Heart left ventricle (tissue), 16 donors: ENCODE data around the gene HSD17B2. TPM values are rescaled to one million over a fixed set of nuclear protein-coding genes. Genes with fewer than 3 reads are reported as not detected.
"Not testable (repeated sequence)": the region's sequence is repeated elsewhere in the genome, so short reads cannot be mapped to it uniquely, and the experiment has no call there.

Experiments used
- ATAC-seq, 4 donors: fragments of 200-7000 bp; cut with Tn5 transposase; one replicate each; pipeline ENCODE4 v1.9.1; 2020 to 2022; ENCODE audit warnings: moderate library complexity in 4 of 4, mild to moderate bottlenecking in 3 of 4, moderate number of reproducible peaks in 1 of 4
- DNase-seq, 5 donors: peaks; one replicate each; pipeline ENCODE4 v3.0.0-alpha.2; 2020
- H3K27ac ChIP-seq, 12 donors: fragments of 200-600 bp; sonication (generic) in 4 of 12; one replicate each; pipeline versions ENCODE4 v1.5.0 to v1.8.0; 2016 to 2022; ENCODE audit warnings: mild to moderate bottlenecking in 2 of 12
- H3K27me3 ChIP-seq, 9 donors: fragments of 200-600 bp; sonication (generic) in 2 of 9; one replicate each; pipeline versions ENCODE4 v1.5.1 to v1.8.0; 2016 to 2022; ENCODE audit warnings: mild to moderate bottlenecking in 3 of 9
- H3K36me3 ChIP-seq, 9 donors: fragments of 200-600 bp; sonication (generic) in 2 of 9; one replicate each; pipeline versions ENCODE4 v1.5.0 to v1.8.0; 2018 to 2022; ENCODE audit warnings: mild to moderate bottlenecking in 2 of 9
- H3K4me1 ChIP-seq, 12 donors: fragments of 200-600 bp; sonication (generic) in 4 of 12; one replicate each; pipeline versions ENCODE4 v1.5.0 to v1.8.0; 2016 to 2022; ENCODE audit warnings: mild to moderate bottlenecking in 3 of 12
- H3K4me3 ChIP-seq, 12 donors: fragments of 200-600 bp; sonication (generic) in 4 of 12; one replicate each; pipeline versions ENCODE4 v1.5.0 to v1.8.0; 2017 to 2022; ENCODE audit warnings: mild to moderate bottlenecking in 9 of 12, moderate library complexity in 4 of 12
- H3K9me3 ChIP-seq, 12 donors: fragments of 200-600 bp; sonication (generic) in 4 of 12; one replicate each; pipeline versions ENCODE4 v1.5.0 to v1.8.0; 2016 to 2022; ENCODE audit warnings: mild to moderate bottlenecking in 1 of 12
- POLR2A ChIP-seq, 2 donors: fragments of 450-650 bp; IDR thresholded peaks; one replicate each; pipeline ENCODE4 v1.6.1; 2017; ENCODE audit warnings: antibody characterized with exemption in 2 of 2, mild to moderate bottlenecking in 2 of 2, moderate library complexity in 2 of 2
- WGBS, 4 donors: extraction: QIAGEN DNeasy Blood & Tissue Kit in 2 of 4; methylation state at CpG; one replicate each; pipeline versions ENCODE4 v1.1.5 to v1.1.7; 2013 to 2018; 5-methylcytosine and 5-hydroxymethylcytosine counted together
- intact Hi-C, 10 donors: fragments of 100-400 bp; cut with DNase I; formaldehyde crosslinking; loops; one replicate each; pipeline versions ENCODE4 v1.11.1 to v1.14.2; 2022
- polyA plus RNA-seq, 2 donors: library from polyadenylated mRNA; stranded (reverse); fragments of 200-250 nt; gene quantifications; one replicate each; pipeline ENCODE4 v1.2.3, GENCODE V29; 2013
- total RNA-seq, 9 donors: library from RNA; depleted of rRNA in 2 of 9; stranded (reverse); fragments of >200 nt in 2 of 9; fragmentation: NEBNext Ultra II Directional in 3 of 9; extraction: Animal tissue kit (Norgen Biotek cat#: 25700) in 3 of 9; gene quantifications; one replicate each; pipeline versions ENCODE4 v1.1.0 to v1.2.4, GENCODE V29; 2016 to 2023
- TF ChIP-seq, protein P1 (sequence below), 12 donors: fragments of 200-600 bp; sonication (generic) in 4 of 12; IDR thresholded peaks; one replicate each; pipeline versions ENCODE4 v1.5.0 to v1.8.0; 2018 to 2022; ENCODE audit warnings: antibody characterized with exemption in 12 of 12, mild to moderate bottlenecking in 5 of 12
- donor health status: ischemic (EF 13 %, LVEDD 7.1; RV severe dilation, severe dysfunction).
- donor health status: healthy with polysubstance abuse.
- donor health status: DM: no; HTN: yes; CAD: no.
- donor health status: DM: no; HTN: no; CAD: no.
- donor health status: ischemic (EF 25% LVEDD 6.9; RV normal size, moderate dysfunction).
- donor health status: ischemic (EF 25% LVEDD 5.7; RV mildly dilated, moderate dysfunction).
- donor health status: healthy.
- donor health status: DM: yes; HTN: yes; CAD: no.
- donor health status: ischemic (EF 35%, LVEDD 5.7; RV mildly dilated, moderate dysfunction).
- donor health status: nonischemic (EF 11% LVEDD 7.7; RV severe dilation, severe dysfunction).
- donor health status: DM: yes; HTN: yes; CAD: no.
- donor health status: PGD.
- donor health status: ischemic (EF 29% LVEDD 5.4; RV normal size, mild dysfunction).
- donor health status: nonischemic (EF 23%, LVEDD 6.1; RV moderate dilation, normal function).

The HSD17B2 gene
- total and polyA plus RNA-seq, 11 donors: 0.11 TPM; not detected in 10

DNA sequence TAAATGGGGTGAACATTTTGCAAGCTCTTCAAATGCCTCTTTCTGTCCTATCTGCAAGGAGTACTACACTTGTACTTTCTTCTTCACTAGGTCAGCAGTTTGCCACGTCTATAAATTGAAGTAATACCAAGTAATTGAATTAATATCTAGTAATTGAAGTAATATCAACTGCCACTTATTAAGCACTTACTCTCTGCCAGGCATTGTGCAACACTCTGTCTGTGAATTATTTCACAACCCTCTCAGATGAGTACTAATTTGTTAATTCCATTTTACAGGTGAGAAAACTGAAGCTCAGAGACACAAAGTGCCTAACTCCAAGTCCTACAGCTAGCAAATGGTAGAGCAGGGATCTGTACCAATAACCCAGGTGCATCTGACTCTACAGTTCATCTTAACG lies 27.9 kb upstream of the HSD17B2 start:
- TF ChIP-seq POLR2A (IDR thresholded peaks at IDR 0.05): no peak
- Histone ChIP-seq H3K27ac (no peak overlapping the region), H3K4me1 (peaks cover 0 to 12% (median 0%) of the 10 kb centered on the region in 12 donors), H3K27me3 (peaks cover 0 to 18% (median 6%) of the 10 kb centered on the region in 9 donors), H3K36me3 (no peaks in the 10 kb centered on the region), H3K4me3 (no peak overlapping the region), H3K9me3 (peaks cover 0 to 14% (median 9%) of the 10 kb centered on the region in 12 donors)
- WGBS, 4 donors: 88 to 93% (median 91%) methylated on average over 2 of the region's 2 CpGs
- no peak for DNase-seq
- no peak for ATAC-seq
- intact Hi-C loops: no loop called here

DNA sequence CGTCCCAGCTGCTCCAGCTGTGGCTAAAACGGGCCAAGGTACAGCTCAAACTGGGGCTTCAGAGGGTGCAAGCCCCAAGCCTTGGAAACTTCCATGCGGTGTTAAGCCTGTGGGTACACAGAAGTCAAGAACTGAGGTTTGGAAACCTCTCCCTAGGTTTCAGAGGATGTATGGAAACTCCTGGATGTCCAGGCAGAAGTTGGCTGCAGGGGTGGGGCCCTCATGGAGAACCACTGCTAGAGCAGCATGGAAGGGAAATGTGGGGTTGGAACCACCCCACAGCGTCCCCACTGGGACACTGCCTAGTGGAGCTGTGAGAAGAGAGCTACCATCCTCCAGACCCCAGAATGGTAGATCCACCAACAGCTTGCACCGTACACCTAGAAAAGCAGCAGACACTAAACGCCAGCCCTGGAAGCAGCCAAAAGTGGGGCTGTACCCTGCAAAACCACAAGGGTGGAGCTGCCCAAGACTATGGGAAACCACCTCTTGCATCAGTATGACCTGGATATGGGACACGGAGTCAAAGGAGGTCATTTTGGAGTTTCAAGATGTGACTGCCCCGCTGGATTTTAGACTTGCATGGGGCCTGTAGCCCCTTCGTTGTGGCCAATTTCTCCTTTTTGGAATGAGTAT lies 26.0 kb upstream of the HSD17B2 start:
- intact Hi-C loops: no loop called here
- no peaks in the 10 kb centered on the region for H3K36me3 ChIP-seq
- H3K27ac ChIP-seq: no peak overlapping the region
- H3K9me3 ChIP-seq: peaks cover 0 to 14% (median 9%) of the 10 kb centered on the region in 12 donors
- H3K4me1 ChIP-seq: peaks cover 0 to 12% (median 0%) of the 10 kb centered on the region in 12 donors
- ATAC-seq: no peak
- 89 to 97% (median 93%) methylated on average over 7 to 9 of the region's 9 CpGs for WGBS, 4 donors
- no peak for DNase-seq
- H3K4me3 ChIP-seq: no peak overlapping the region
- no peak for TF ChIP-seq POLR2A (IDR thresholded peaks at IDR 0.05)
- TF ChIP-seq, protein P1, sequence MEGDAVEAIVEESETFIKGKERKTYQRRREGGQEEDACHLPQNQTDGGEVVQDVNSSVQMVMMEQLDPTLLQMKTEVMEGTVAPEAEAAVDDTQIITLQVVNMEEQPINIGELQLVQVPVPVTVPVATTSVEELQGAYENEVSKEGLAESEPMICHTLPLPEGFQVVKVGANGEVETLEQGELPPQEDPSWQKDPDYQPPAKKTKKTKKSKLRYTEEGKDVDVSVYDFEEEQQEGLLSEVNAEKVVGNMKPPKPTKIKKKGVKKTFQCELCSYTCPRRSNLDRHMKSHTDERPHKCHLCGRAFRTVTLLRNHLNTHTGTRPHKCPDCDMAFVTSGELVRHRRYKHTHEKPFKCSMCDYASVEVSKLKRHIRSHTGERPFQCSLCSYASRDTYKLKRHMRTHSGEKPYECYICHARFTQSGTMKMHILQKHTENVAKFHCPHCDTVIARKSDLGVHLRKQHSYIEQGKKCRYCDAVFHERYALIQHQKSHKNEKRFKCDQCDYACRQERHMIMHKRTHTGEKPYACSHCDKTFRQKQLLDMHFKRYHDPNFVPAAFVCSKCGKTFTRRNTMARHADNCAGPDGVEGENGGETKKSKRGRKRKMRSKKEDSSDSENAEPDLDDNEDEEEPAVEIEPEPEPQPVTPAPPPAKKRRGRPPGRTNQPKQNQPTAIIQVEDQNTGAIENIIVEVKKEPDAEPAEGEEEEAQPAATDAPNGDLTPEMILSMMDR (IDR thresholded peaks at IDR 0.05): no peak
- peaks cover 0 to 18% (median 6%) of the 10 kb centered on the region in 9 donors for H3K27me3 ChIP-seq

DNA sequence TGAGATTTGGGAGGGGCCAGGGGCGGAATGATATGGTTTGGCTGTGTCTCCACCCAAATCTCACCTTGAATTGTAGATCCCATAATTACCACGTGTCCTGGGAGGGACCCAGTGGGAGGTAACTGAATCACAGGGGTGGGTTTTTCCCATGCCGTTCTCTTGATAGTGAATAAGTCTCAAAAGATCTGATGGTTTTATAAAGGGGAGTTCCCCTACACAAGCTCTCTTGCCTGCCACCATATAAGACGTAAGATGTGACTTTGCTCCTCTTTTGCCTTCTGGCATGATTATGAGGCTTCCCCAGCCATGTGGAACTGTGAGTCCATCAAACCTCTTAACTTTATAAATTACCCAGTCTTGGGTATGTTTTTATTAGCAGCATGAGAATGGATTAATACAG lies 25.3 kb upstream of the HSD17B2 start:
- H3K9me3 ChIP-seq: peaks cover 0 to 16% (median 9%) of the 10 kb centered on the region in 12 donors
- H3K36me3 ChIP-seq, ATAC-seq, H3K27ac ChIP-seq, H3K4me3 ChIP-seq, intact Hi-C loops, H3K4me1 ChIP-seq, DNase-seq: not testable (repeated sequence)
- peaks cover 0 to 18% (median 6%) of the 10 kb centered on the region in 9 donors for H3K27me3 ChIP-seq
- WGBS, 4 donors: 89 to 93% (median 91%) methylated on average over 4 of the region's 4 CpGs

DNA sequence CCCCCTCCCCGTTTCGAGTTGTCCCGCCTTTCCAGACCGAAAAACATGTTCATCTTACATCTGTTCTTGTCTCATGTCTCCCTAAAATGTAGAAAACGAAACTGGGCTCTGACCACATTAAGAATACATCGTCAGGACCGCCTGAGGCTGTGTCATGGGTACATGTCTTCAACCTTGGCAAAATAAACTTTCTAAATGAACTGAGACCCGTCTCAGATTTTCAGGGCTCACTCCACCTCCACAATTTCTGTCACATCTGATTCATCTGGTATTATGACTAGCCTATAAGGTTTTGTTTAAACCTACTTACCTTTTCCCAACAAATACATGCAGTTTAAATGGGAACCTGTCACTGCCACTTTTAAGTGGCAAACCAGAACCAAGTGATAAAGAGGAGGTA lies 24.4 kb upstream of the HSD17B2 start:
- intact Hi-C loops: no loop called here
- ATAC-seq: no peak
- no peaks in the 10 kb centered on the region for H3K36me3 ChIP-seq
- peak overlapping the region in 9 of 12 donors; percentile 11 to 50 (median 38) for H3K4me3 ChIP-seq
- H3K27me3 ChIP-seq: peaks cover 0 to 18% (median 6%) of the 10 kb centered on the region in 9 donors
- peaks cover 0 to 24% (median 16%) of the 10 kb centered on the region in 12 donors for H3K9me3 ChIP-seq
- H3K27ac ChIP-seq: no peak overlapping the region
- 89 to 93% (median 92%) methylated on average over 8 of the region's 8 CpGs for WGBS, 4 donors
- DNase-seq: no peak
- peaks cover 0 to 5% (median 0%) of the 10 kb centered on the region in 12 donors for H3K4me1 ChIP-seq
- no peak for TF ChIP-seq POLR2A (IDR thresholded peaks at IDR 0.05)
- TF ChIP-seq, protein P1 (IDR thresholded peaks at IDR 0.05): no peak

DNA sequence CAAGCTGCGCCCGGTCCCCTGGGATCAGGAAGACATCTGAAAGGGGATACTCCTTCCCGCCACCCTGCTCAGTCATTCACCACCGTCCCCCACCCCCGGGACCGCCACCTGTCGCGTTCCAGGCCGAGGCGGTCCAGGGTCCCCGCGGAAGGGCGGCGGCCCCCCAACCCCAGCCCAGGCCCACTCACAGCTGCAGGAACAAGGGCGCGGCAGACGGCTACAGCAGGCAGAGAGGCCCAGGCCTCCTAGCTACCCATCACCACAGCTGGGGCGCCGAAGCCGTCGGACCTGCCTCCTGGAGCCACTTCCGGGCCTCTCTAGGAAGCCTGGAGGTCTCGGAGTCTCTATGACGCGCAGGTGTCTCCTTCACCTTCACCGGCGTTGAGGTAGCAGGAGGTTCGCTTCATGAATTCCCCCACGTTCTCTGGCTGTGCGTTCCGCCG lies 23.8 kb upstream of the HSD17B2 start, which contains the start of gene SDR42E1:
Gene SDR42E1, minus strand, starts transcription at position 272 of the 443 bp plus-strand sequence. CDS start 10,612 bp downstream, outside the sequence.
- 16 to 29% (median 20%) methylated on average over 15 to 32 of the region's 32 CpGs for WGBS, 4 donors

More for the DNA sequence above, 23.8 kb upstream of the HSD17B2 start, which contains the start of gene SDR42E1:
- peak in 1 of 5 donors; percentile 19 for DNase-seq
- intact Hi-C loops: no loop called here
- peaks cover 0 to 26% (median 16%) of the 10 kb centered on the region in 12 donors for H3K9me3 ChIP-seq
- peak in 2 of 4 donors; percentile 56 to 58 for ATAC-seq
- no peak for TF ChIP-seq POLR2A (IDR thresholded peaks at IDR 0.05)
- TF ChIP-seq, protein P1 (IDR thresholded peaks at IDR 0.05): no peak
- no peak within 1 kb of the TSS for H3K27ac ChIP-seq
- H3K36me3 ChIP-seq: no peaks in the 10 kb centered on the region
- peak within 1 kb of the TSS in 11 of 12 donors; percentile 11 to 50 (median 38) for H3K4me3 ChIP-seq
- peaks cover 0 to 18% (median 6%) of the 10 kb centered on the region in 9 donors for H3K27me3 ChIP-seq
- peaks cover 0 to 5% (median 0%) of the 10 kb centered on the region in 12 donors for H3K4me1 ChIP-seq
